ENCODE measurements around the gene CNOT6L. TPM values are rescaled to one million over a fixed set of nuclear protein-coding genes. Genes with fewer than 3 reads are reported as not detected.

Gene CNOT6L
- total and polyA plus RNA-seq, 4 donors: 4.4 to 17.7 (median 10.5) TPM

DNA sequence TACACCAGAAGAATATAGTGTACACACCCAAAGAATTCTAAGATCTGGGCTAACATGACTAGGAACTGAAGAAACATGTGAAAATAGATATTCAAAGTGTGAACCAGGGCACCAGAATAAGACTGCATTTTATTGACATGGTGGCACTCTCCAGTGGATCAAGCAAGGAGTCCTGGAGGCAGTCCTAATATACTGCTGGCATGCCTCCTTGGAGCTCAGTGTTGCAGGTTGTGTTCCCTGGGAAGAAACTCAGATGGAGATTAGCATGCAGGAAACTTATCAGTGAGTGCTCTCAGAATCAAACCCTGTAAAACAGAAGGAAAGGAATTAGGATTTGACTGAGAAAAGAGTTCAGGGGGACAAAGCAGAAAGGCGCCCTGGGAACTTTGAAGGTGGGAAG is 108.5 kb downstream of the CNOT6L start:
- Histone ChIP-seq H3K9ac (ENCODE audit: low read depth in 1 of 2, low read length in 2 of 2) (no peak overlapping the region), H3K9me3 (ENCODE audit: control insufficient read depth in 4 of 4, low read length in 3 of 4) (no peaks in the 10 kb centered on the region), H3K27me3 (ENCODE audit: control insufficient read depth in 4 of 4, insufficient read depth in 4 of 4, low read length in 3 of 4) (no peaks in the 10 kb centered on the region), H3K4me3 (ENCODE audit: low read depth in 1 of 3, low read length in 3 of 3) (no peak overlapping the region), H3K4me1 (ENCODE audit: control insufficient read depth in 4 of 4, insufficient read depth in 4 of 4, low read length in 3 of 4) (peaks cover 0 to 8% (median 0%) of the 10 kb centered on the region in 4 donors), H3K36me3 (ENCODE audit: control insufficient read depth in 4 of 4, insufficient read depth in 3 of 4, low read depth in 1 of 4, low read length in 3 of 4) (no peaks in the 10 kb centered on the region), H3K27ac (ENCODE audit: low read depth in 1 of 2, low read length in 2 of 2) (no peak overlapping the region)
- WGBS: 98% methylated on average over 1 of the region's 1 CpG
- TF ChIP-seq FOXA2 (IDR thresholded peaks at IDR 0.05) (no peak), NR2F2 (IDR thresholded peaks at IDR 0.05) (no peak), FOXA1 (IDR thresholded peaks at IDR 0.05) (no peak), JUND (IDR thresholded peaks at IDR 0.05) (no peak), GABPA (IDR thresholded peaks at IDR 0.05 in 1 of 2, conservative IDR thresholded peaks at IDR 0.05 in 1 of 2) (no peak), HNF4A (conservative IDR thresholded peaks at IDR 0.05) (no peak), YY1 (IDR thresholded peaks at IDR 0.05) (no peak), SP1 (IDR thresholded peaks at IDR 0.05) (no peak), TAF1 (conservative IDR thresholded peaks at IDR 0.05) (no peak), HNF4G (IDR thresholded peaks at IDR 0.05) (no peak), RXRA (IDR thresholded peaks at IDR 0.05) (no peak), EGR1 (IDR thresholded peaks at IDR 0.05; ENCODE audit: low read depth in 2 of 2) (no peak), RAD21 (IDR thresholded peaks at IDR 0.05) (no peak)
- TF ChIP-seq, protein P1, sequence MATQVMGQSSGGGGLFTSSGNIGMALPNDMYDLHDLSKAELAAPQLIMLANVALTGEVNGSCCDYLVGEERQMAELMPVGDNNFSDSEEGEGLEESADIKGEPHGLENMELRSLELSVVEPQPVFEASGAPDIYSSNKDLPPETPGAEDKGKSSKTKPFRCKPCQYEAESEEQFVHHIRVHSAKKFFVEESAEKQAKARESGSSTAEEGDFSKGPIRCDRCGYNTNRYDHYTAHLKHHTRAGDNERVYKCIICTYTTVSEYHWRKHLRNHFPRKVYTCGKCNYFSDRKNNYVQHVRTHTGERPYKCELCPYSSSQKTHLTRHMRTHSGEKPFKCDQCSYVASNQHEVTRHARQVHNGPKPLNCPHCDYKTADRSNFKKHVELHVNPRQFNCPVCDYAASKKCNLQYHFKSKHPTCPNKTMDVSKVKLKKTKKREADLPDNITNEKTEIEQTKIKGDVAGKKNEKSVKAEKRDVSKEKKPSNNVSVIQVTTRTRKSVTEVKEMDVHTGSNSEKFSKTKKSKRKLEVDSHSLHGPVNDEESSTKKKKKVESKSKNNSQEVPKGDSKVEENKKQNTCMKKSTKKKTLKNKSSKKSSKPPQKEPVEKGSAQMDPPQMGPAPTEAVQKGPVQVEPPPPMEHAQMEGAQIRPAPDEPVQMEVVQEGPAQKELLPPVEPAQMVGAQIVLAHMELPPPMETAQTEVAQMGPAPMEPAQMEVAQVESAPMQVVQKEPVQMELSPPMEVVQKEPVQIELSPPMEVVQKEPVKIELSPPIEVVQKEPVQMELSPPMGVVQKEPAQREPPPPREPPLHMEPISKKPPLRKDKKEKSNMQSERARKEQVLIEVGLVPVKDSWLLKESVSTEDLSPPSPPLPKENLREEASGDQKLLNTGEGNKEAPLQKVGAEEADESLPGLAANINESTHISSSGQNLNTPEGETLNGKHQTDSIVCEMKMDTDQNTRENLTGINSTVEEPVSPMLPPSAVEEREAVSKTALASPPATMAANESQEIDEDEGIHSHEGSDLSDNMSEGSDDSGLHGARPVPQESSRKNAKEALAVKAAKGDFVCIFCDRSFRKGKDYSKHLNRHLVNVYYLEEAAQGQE (IDR thresholded peaks at IDR 0.05): no peak
- TF ChIP-seq, protein P2, sequence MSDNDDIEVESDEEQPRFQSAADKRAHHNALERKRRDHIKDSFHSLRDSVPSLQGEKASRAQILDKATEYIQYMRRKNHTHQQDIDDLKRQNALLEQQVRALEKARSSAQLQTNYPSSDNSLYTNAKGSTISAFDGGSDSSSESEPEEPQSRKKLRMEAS (IDR thresholded peaks at IDR 0.05): no peak
- TF ChIP-seq, protein P3, sequence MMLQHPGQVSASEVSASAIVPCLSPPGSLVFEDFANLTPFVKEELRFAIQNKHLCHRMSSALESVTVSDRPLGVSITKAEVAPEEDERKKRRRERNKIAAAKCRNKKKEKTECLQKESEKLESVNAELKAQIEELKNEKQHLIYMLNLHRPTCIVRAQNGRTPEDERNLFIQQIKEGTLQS (IDR thresholded peaks at IDR 0.05): no peak
- TF ChIP-seq, protein P4, sequence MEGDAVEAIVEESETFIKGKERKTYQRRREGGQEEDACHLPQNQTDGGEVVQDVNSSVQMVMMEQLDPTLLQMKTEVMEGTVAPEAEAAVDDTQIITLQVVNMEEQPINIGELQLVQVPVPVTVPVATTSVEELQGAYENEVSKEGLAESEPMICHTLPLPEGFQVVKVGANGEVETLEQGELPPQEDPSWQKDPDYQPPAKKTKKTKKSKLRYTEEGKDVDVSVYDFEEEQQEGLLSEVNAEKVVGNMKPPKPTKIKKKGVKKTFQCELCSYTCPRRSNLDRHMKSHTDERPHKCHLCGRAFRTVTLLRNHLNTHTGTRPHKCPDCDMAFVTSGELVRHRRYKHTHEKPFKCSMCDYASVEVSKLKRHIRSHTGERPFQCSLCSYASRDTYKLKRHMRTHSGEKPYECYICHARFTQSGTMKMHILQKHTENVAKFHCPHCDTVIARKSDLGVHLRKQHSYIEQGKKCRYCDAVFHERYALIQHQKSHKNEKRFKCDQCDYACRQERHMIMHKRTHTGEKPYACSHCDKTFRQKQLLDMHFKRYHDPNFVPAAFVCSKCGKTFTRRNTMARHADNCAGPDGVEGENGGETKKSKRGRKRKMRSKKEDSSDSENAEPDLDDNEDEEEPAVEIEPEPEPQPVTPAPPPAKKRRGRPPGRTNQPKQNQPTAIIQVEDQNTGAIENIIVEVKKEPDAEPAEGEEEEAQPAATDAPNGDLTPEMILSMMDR (IDR thresholded peaks at IDR 0.05; ENCODE audit: low read depth, low read length, missing input control): no peak
- TF ChIP-seq, protein P5, sequence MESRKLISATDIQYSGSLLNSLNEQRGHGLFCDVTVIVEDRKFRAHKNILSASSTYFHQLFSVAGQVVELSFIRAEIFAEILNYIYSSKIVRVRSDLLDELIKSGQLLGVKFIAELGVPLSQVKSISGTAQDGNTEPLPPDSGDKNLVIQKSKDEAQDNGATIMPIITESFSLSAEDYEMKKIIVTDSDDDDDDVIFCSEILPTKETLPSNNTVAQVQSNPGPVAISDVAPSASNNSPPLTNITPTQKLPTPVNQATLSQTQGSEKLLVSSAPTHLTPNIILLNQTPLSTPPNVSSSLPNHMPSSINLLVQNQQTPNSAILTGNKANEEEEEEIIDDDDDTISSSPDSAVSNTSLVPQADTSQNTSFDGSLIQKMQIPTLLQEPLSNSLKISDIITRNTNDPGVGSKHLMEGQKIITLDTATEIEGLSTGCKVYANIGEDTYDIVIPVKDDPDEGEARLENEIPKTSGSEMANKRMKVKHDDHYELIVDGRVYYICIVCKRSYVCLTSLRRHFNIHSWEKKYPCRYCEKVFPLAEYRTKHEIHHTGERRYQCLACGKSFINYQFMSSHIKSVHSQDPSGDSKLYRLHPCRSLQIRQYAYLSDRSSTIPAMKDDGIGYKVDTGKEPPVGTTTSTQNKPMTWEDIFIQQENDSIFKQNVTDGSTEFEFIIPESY (IDR thresholded peaks at IDR 0.05): no peak
- DNase-seq (ENCODE audit: low spot score): no peak

Data from liver (tissue), 9 donors.